SK-N-SH (cell line): ENCODE measurements around the gene NFAT5.

Experiments used
- CHD2 ChIP-seq: fragments of 150-350 bp; IDR thresholded peaks from 2 replicates; pipeline ENCODE4 v1.6.1; 2018; ENCODE audit warnings: low read length; ENCODE audit not compliant: partially characterized antibody
- EZH2phosphoT487 ChIP-seq: fragments of 200-600 bp; sonication (generic); IDR thresholded peaks from 2 replicates; pipeline ENCODE4 v1.6.1; 2017; ENCODE audit warnings: low read depth, mixed run types, mild to moderate bottlenecking, antibody characterized with exemption, moderate library complexity, borderline replicate concordance
- FOXM1 ChIP-seq: IDR thresholded peaks from 2 replicates; pipeline ENCODE4 v1.4.0; 2012; ENCODE audit warnings: low read depth, mild to moderate bottlenecking
- NFIC ChIP-seq: IDR thresholded peaks from 2 replicates; pipeline ENCODE4 v1.4.0; 2012; ENCODE audit warnings: borderline replicate concordance
- NRF1 ChIP-seq: IDR thresholded peaks from 2 replicates; pipeline ENCODE4 v1.6.1; 2012; ENCODE audit warnings: low read depth, mild to moderate bottlenecking, low read length
- POLR2AphosphoS5 ChIP-seq: IDR thresholded peaks from 2 replicates; pipeline ENCODE4 v1.6.1; 2012; ENCODE audit warnings: low read depth, low read length
- RFX5 ChIP-seq: IDR thresholded peaks from 2 replicates; pipeline ENCODE4 v1.6.1; 2012; ENCODE audit warnings: mild to moderate bottlenecking, improper control_type of control experiment, low read length
- TAF1 ChIP-seq: IDR thresholded peaks from 2 replicates; pipeline ENCODE4 v1.6.1; 2012; ENCODE audit warnings: low read depth, mild to moderate bottlenecking, low read length, moderate library complexity, borderline replicate concordance
- TF ChIP-seq, protein P1 (sequence below): IDR thresholded peaks from 2 replicates; pipeline ENCODE4 v1.4.0; 2012; ENCODE audit warnings: low read depth, borderline replicate concordance
- TF ChIP-seq, protein P2 (sequence below): fragments of 150-350 bp; IDR thresholded peaks from 2 replicates; pipeline ENCODE4 v1.6.1; 2016; ENCODE audit warnings: mild to moderate bottlenecking, low read depth, low read length
- TF ChIP-seq, protein P3 (sequence below): IDR thresholded peaks from 2 replicates; pipeline ENCODE4 v1.6.1; 2012; ENCODE audit warnings: mild to moderate bottlenecking, low read depth, low read length, moderate library complexity
- TF ChIP-seq, protein P4 (sequence below): fragments of 200-600 bp; sonication (generic); IDR thresholded peaks from 2 replicates; pipeline ENCODE4 v1.6.1; 2017; ENCODE audit warnings: antibody characterized with exemption, mild to moderate bottlenecking, moderate library complexity

DNA sequence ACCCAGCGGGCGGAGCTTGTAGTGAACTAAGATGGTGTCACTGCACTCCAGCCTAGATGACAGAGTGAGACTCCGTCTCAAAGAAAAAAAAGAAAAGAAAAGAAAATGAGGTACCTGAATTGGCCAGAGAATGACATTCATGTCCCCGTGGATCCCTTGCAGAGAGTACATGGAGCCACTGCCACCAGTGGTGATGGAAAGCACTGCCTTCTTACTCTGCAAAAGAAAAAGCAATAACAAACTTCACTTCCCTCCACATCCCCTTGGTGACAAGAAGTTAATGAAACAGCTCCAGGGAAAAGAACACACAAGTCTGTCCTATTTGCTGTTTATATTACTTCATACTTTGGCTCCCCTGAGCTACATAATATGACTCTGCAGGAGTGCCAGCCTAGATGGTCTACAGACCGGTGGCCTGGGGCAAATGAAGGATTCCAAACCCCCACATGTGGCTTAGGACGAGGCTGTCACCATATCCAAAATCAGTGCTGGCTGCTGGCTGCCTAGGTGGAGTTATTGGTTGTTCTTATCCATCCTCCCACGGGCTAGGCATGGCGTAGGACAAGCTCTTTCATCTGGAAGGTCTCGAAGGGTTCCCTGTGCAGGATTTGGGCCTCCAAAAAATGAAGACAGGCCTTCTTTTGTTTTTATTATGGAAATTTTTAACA, 147.3 kb downstream of the NFAT5 start:
- TF ChIP-seq TAF1 (no peak), NFIC (no peak), NRF1 (no peak), EZH2phosphoT487 (no peak), CHD2 (no peak), FOXM1 (no peak), POLR2AphosphoS5 (no peak), RFX5 (no peak)
- TF ChIP-seq, protein P1, sequence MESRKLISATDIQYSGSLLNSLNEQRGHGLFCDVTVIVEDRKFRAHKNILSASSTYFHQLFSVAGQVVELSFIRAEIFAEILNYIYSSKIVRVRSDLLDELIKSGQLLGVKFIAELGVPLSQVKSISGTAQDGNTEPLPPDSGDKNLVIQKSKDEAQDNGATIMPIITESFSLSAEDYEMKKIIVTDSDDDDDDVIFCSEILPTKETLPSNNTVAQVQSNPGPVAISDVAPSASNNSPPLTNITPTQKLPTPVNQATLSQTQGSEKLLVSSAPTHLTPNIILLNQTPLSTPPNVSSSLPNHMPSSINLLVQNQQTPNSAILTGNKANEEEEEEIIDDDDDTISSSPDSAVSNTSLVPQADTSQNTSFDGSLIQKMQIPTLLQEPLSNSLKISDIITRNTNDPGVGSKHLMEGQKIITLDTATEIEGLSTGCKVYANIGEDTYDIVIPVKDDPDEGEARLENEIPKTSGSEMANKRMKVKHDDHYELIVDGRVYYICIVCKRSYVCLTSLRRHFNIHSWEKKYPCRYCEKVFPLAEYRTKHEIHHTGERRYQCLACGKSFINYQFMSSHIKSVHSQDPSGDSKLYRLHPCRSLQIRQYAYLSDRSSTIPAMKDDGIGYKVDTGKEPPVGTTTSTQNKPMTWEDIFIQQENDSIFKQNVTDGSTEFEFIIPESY, result no peak
- TF ChIP-seq, protein P2, sequence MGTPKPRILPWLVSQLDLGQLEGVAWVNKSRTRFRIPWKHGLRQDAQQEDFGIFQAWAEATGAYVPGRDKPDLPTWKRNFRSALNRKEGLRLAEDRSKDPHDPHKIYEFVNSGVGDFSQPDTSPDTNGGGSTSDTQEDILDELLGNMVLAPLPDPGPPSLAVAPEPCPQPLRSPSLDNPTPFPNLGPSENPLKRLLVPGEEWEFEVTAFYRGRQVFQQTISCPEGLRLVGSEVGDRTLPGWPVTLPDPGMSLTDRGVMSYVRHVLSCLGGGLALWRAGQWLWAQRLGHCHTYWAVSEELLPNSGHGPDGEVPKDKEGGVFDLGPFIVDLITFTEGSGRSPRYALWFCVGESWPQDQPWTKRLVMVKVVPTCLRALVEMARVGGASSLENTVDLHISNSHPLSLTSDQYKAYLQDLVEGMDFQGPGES, result no peak
- TF ChIP-seq, protein P3, sequence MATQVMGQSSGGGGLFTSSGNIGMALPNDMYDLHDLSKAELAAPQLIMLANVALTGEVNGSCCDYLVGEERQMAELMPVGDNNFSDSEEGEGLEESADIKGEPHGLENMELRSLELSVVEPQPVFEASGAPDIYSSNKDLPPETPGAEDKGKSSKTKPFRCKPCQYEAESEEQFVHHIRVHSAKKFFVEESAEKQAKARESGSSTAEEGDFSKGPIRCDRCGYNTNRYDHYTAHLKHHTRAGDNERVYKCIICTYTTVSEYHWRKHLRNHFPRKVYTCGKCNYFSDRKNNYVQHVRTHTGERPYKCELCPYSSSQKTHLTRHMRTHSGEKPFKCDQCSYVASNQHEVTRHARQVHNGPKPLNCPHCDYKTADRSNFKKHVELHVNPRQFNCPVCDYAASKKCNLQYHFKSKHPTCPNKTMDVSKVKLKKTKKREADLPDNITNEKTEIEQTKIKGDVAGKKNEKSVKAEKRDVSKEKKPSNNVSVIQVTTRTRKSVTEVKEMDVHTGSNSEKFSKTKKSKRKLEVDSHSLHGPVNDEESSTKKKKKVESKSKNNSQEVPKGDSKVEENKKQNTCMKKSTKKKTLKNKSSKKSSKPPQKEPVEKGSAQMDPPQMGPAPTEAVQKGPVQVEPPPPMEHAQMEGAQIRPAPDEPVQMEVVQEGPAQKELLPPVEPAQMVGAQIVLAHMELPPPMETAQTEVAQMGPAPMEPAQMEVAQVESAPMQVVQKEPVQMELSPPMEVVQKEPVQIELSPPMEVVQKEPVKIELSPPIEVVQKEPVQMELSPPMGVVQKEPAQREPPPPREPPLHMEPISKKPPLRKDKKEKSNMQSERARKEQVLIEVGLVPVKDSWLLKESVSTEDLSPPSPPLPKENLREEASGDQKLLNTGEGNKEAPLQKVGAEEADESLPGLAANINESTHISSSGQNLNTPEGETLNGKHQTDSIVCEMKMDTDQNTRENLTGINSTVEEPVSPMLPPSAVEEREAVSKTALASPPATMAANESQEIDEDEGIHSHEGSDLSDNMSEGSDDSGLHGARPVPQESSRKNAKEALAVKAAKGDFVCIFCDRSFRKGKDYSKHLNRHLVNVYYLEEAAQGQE, result no peak
- TF ChIP-seq, protein P4, sequence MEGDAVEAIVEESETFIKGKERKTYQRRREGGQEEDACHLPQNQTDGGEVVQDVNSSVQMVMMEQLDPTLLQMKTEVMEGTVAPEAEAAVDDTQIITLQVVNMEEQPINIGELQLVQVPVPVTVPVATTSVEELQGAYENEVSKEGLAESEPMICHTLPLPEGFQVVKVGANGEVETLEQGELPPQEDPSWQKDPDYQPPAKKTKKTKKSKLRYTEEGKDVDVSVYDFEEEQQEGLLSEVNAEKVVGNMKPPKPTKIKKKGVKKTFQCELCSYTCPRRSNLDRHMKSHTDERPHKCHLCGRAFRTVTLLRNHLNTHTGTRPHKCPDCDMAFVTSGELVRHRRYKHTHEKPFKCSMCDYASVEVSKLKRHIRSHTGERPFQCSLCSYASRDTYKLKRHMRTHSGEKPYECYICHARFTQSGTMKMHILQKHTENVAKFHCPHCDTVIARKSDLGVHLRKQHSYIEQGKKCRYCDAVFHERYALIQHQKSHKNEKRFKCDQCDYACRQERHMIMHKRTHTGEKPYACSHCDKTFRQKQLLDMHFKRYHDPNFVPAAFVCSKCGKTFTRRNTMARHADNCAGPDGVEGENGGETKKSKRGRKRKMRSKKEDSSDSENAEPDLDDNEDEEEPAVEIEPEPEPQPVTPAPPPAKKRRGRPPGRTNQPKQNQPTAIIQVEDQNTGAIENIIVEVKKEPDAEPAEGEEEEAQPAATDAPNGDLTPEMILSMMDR, result no peak
